GM23338 (cell line): ENCODE measurements around the gene ACYP2. TPM values are rescaled to one million over a fixed set of nuclear protein-coding genes. Genes with fewer than 3 reads are reported as not detected.

Experiments used
- ATAC-seq: fragments of 200-7000 bp; cut with Tn5 transposase; 3 replicates; pipeline ENCODE4 v1.9.1; 2020
- DNase-seq: peaks from one replicate; pipeline ENCODE4 v3.0.0-alpha.2; 2015; ENCODE audit warnings: low spot score
- H2AFZ ChIP-seq: fragments of 200-600 bp; sonication (generic); 2 replicates; pipeline ENCODE4 v1.8.0; 2016; ENCODE audit warnings: antibody characterized with exemption, mild to moderate bottlenecking, moderate library complexity
- H3F3A ChIP-seq: fragments of 200-600 bp; sonication (generic); replicated peaks from 2 replicates; pipeline ENCODE4 v1.8.0; 2017; ENCODE audit warnings: antibody characterized with exemption, mixed run types, low read depth
- H3K27ac ChIP-seq: fragments of 200-600 bp; sonication (generic); 2 replicates; pipeline ENCODE4 v1.6.1; 2016; ENCODE audit warnings: low read depth
- H3K27me3 ChIP-seq: fragments of 200-600 bp; sonication (generic); 2 replicates; pipeline ENCODE4 v1.8.0; 2016; ENCODE audit warnings: mild to moderate bottlenecking, mixed run types, moderate library complexity; ENCODE audit not compliant: insufficient read depth
- H3K36me3 ChIP-seq: fragments of 200-600 bp; sonication (generic); 2 replicates; pipeline ENCODE4 v1.8.0; 2016; ENCODE audit warnings: mild to moderate bottlenecking; ENCODE audit not compliant: insufficient read depth
- H3K4me1 ChIP-seq: fragments of 200-600 bp; sonication (generic); 2 replicates; pipeline ENCODE4 v1.8.0; 2016; ENCODE audit warnings: mild to moderate bottlenecking, moderate library complexity; ENCODE audit not compliant: insufficient read depth
- H3K4me2 ChIP-seq: fragments of 200-600 bp; sonication (generic); 2 replicates; pipeline ENCODE4 v1.7.1; 2017; ENCODE audit warnings: mixed run types
- H3K4me3 ChIP-seq: fragments of 200-600 bp; sonication (generic); 2 replicates; pipeline ENCODE4 v1.6.1; 2016; ENCODE audit warnings: mixed run types
- H3K79me2 ChIP-seq: fragments of 200-600 bp; sonication (generic); replicated peaks from 2 replicates; pipeline ENCODE4 v1.8.0; 2017; ENCODE audit warnings: mild to moderate bottlenecking; ENCODE audit not compliant: insufficient read depth
- H3K9me2 ChIP-seq: fragments of 200-600 bp; sonication (generic); 2 replicates; pipeline ENCODE4 v1.8.0; 2017; ENCODE audit not compliant: insufficient read depth
- H4K20me1 ChIP-seq: fragments of 200-600 bp; sonication (generic); replicated peaks from 2 replicates; pipeline ENCODE4 v1.8.0; 2017; ENCODE audit warnings: mild to moderate bottlenecking; ENCODE audit not compliant: insufficient read depth
- H3K27ac Mint-ChIP-seq: 2 replicates; pipeline ENCODE4 v1.8.0; 2020; ENCODE audit warnings: inconsistent platforms, mild to moderate bottlenecking, moderate library complexity, mixed read lengths
- H3K27me3 Mint-ChIP-seq: 3 replicates; pipeline ENCODE4 v1.8.0; 2022; ENCODE audit warnings: low read depth, mild to moderate bottlenecking, moderate library complexity, mixed read lengths, inconsistent platforms; ENCODE audit not compliant: insufficient read depth, poor library complexity
- H3K36me3 Mint-ChIP-seq: 3 replicates; pipeline ENCODE4 v1.8.0; 2021; ENCODE audit warnings: low read depth, mild to moderate bottlenecking, inconsistent platforms, moderate library complexity, mixed read lengths
- H3K4me1 Mint-ChIP-seq: 3 replicates; pipeline ENCODE4 v1.8.0; 2020; ENCODE audit warnings: mild to moderate bottlenecking, inconsistent platforms, mixed read lengths
- H3K4me3 Mint-ChIP-seq: 3 replicates; pipeline ENCODE4 v1.8.0; 2021; ENCODE audit warnings: moderate library complexity, mild to moderate bottlenecking, inconsistent platforms, mixed read lengths
- H3K9me3 Mint-ChIP-seq: 3 replicates; pipeline ENCODE4 v1.8.0; 2020; ENCODE audit warnings: moderate library complexity, mild to moderate bottlenecking, inconsistent platforms, mixed read lengths
- STAT1 ChIP-seq: IDR thresholded peaks from one replicate; pipeline ENCODE4 v1.6.1; 2016; ENCODE audit warnings: antibody characterized with exemption; ENCODE audit not compliant: unreplicated experiment
- ZNF114 ChIP-seq: fragments of 250-450 bp; sonication (Bioruptor Pico); IDR thresholded peaks from 2 replicates; pipeline ENCODE4 v1.5.0; 2020; ENCODE audit warnings: mild to moderate bottlenecking, moderate library complexity
- ZNF462 ChIP-seq: fragments of 250-450 bp; sonication (Bioruptor Pico); IDR thresholded peaks from 2 replicates; pipeline ENCODE4 v1.5.0; 2020; ENCODE audit warnings: mild to moderate bottlenecking, moderate library complexity
- polyA plus RNA-seq: library from polyadenylated mRNA; unstranded; fragments of >200 nt; fragmentation: Nextera tagmentation; extraction: Ambion mirVana; gene quantifications from 2 replicates; pipeline ENCODE4 v1.2.1, GENCODE V29; 2016
- total RNA-seq: library from RNA; depleted of rRNA; stranded (reverse); fragments of >200 nt; shearing (Covaris generic); gene quantifications from 2 replicates; pipeline ENCODE4 v1.2.3, GENCODE V29; 2014
- TF ChIP-seq, protein P1 (sequence below): IDR thresholded peaks from one replicate; pipeline ENCODE4 v1.6.1; 2018; ENCODE audit warnings: antibody characterized with exemption; ENCODE audit not compliant: unreplicated experiment

Gene ACYP2
- total and polyA plus RNA-seq, 2 experiments from 2014 or later: 2.3 to 15.5 TPM

- TF ChIP-seq, protein P1, sequence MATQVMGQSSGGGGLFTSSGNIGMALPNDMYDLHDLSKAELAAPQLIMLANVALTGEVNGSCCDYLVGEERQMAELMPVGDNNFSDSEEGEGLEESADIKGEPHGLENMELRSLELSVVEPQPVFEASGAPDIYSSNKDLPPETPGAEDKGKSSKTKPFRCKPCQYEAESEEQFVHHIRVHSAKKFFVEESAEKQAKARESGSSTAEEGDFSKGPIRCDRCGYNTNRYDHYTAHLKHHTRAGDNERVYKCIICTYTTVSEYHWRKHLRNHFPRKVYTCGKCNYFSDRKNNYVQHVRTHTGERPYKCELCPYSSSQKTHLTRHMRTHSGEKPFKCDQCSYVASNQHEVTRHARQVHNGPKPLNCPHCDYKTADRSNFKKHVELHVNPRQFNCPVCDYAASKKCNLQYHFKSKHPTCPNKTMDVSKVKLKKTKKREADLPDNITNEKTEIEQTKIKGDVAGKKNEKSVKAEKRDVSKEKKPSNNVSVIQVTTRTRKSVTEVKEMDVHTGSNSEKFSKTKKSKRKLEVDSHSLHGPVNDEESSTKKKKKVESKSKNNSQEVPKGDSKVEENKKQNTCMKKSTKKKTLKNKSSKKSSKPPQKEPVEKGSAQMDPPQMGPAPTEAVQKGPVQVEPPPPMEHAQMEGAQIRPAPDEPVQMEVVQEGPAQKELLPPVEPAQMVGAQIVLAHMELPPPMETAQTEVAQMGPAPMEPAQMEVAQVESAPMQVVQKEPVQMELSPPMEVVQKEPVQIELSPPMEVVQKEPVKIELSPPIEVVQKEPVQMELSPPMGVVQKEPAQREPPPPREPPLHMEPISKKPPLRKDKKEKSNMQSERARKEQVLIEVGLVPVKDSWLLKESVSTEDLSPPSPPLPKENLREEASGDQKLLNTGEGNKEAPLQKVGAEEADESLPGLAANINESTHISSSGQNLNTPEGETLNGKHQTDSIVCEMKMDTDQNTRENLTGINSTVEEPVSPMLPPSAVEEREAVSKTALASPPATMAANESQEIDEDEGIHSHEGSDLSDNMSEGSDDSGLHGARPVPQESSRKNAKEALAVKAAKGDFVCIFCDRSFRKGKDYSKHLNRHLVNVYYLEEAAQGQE: no peak
- no peak for TF ChIP-seq ZNF462 (CRISPR knock-in tag)
- TF ChIP-seq STAT1: no peak
Observed at GRCh38 chr2:54271189-54271588, 155.8 kb downstream of the ACYP2 start (continued).

GRCh38 chr2:54271843-54272627, 156.6 kb downstream of the ACYP2 start:
- H3K4me3 Mint-ChIP-seq: no peak overlapping the region
- Histone ChIP-seq H4K20me1 (no peaks in the 10 kb centered on the region), H3K36me3 (no peaks in the 10 kb centered on the region), H3K79me2 (no peaks in the 10 kb centered on the region), H3K27me3 (no peaks in the 10 kb centered on the region), H3K4me3 (no peak overlapping the region), H2AFZ (no peak overlapping the region), H3K4me2 (no peak overlapping the region), H3F3A (no peaks in the 10 kb centered on the region), H3K9me2 (no peaks in the 10 kb centered on the region), H3K4me1 (no peaks in the 10 kb centered on the region), H3K27ac (no peak overlapping the region)
- ATAC-seq (no peak), DNase-seq (no peak)
- H3K4me1 Mint-ChIP-seq: no peaks in the 10 kb centered on the region
- H3K36me3 Mint-ChIP-seq: peaks cover 6% of the 10 kb centered on the region; the same call in 1 of the 3 replicates
- H3K27ac Mint-ChIP-seq: no peak overlapping the region
- no peaks in the 10 kb centered on the region for H3K27me3 Mint-ChIP-seq
- H3K9me3 Mint-ChIP-seq: no peaks in the 10 kb centered on the region
- no peak for TF ChIP-seq ZNF114
- no peak for TF ChIP-seq ZNF462 (CRISPR knock-in tag)
